22Rv1 (cell line): ENCODE data around the gene FBN1.

Source experiments
- CTCF ChIP-seq: fragments of 450-650 bp; IDR thresholded peaks from 2 replicates; pipeline ENCODE4 v1.5.1; 2017; ENCODE audit warnings: mild to moderate bottlenecking
- ZFX ChIP-seq: fragments of 450-650 bp; IDR thresholded peaks from 2 replicates; pipeline ENCODE4 v1.6.1; 2017; ENCODE audit warnings: antibody characterized with exemption, borderline replicate concordance

- TF ChIP-seq CTCF, result no peak
- TF ChIP-seq ZFX, result no peak
Measured at GRCh38 chr15:48515500-48515899, 130.0 kb downstream of the FBN1 start.
